GM12864 (cell line): ENCODE data around the gene D2HGDH.
"Not testable (repeated sequence)": the region's sequence is repeated elsewhere in the genome, so short reads cannot be mapped to it uniquely, and the experiment has no call there.

Source experiments
- DNase-seq: peaks from one replicate; pipeline ENCODE4 v3.0.0-alpha.2; 2011; ENCODE audit warnings: low read depth
- H3K4me3 ChIP-seq: 2 replicates; pipeline ENCODE4 v1.5.1; 2011; ENCODE audit warnings: mild to moderate bottlenecking, low read depth, low read length, control low read depth
- TF ChIP-seq, protein P1 (sequence below): IDR thresholded peaks from 2 replicates; pipeline ENCODE4 v1.5.1; 2011; ENCODE audit warnings: low read depth, mild to moderate bottlenecking, moderate library complexity, low read length, control low read depth, inconsistent platforms; ENCODE audit errors: missing control alignments

The D2HGDH gene

DNA sequence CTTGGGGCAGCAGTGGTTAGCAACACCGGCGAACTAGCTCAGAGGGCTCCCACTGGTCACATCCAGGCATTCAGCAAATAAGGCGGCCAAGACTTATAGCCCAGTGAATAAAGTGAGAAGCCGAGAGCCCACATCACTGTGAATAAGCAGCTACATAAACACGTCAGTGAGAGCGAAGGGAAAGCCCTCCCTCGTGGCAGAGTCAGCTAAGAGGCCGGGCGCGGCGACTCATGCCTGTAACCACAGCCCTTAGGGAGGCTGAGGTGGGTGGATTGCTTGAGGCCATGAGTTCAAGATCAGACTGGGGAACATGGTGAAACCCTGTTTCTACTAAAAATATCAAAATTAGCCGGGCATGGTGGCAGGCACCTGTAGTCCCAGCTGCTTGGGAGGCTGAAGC, 5.2 kb downstream of the D2HGDH start:
- no peak overlapping the region for H3K4me3 ChIP-seq
- DNase-seq = no peak
- TF ChIP-seq, protein P1, sequence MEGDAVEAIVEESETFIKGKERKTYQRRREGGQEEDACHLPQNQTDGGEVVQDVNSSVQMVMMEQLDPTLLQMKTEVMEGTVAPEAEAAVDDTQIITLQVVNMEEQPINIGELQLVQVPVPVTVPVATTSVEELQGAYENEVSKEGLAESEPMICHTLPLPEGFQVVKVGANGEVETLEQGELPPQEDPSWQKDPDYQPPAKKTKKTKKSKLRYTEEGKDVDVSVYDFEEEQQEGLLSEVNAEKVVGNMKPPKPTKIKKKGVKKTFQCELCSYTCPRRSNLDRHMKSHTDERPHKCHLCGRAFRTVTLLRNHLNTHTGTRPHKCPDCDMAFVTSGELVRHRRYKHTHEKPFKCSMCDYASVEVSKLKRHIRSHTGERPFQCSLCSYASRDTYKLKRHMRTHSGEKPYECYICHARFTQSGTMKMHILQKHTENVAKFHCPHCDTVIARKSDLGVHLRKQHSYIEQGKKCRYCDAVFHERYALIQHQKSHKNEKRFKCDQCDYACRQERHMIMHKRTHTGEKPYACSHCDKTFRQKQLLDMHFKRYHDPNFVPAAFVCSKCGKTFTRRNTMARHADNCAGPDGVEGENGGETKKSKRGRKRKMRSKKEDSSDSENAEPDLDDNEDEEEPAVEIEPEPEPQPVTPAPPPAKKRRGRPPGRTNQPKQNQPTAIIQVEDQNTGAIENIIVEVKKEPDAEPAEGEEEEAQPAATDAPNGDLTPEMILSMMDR = no peak

DNA sequence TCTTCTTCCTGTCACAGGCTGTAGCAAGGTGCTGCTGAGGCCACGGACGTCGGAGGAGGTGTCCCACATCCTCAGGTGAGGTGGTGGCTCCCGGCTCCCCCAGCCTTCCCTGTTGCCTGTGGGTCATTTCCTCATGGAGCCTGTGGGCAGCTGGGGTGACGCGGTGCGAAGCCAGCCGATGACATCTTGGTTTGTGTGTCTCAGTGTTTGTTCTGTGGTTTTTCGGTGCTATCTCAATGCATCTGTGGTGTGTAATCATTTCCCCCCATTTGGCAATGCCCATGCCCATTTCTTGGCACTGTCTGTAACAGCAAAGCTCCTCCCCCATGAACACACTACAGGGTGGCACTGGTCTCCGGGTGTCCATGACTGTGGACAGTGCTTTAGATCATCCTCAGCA, 6.6 kb downstream of the D2HGDH start:
- no peak for DNase-seq
- TF ChIP-seq, protein P1 = no peak
- no peak overlapping the region for H3K4me3 ChIP-seq

- H3K4me3 ChIP-seq = no peak overlapping the region
- DNase-seq = no peak
- TF ChIP-seq, protein P1 = no peak
Measured at GRCh38 chr2:241742320-241742939, 8.0 kb downstream of the D2HGDH start.

GRCh38 chr2:241743008-241743407, 8.6 kb downstream of the D2HGDH start:
- not testable (repeated sequence) for H3K4me3 ChIP-seq, DNase-seq

- TF ChIP-seq, protein P1 = no peak
- no peak overlapping the region for H3K4me3 ChIP-seq
- no peak for DNase-seq
Measured at GRCh38 chr2:241743620-241744019, 9.2 kb downstream of the D2HGDH start.

DNA sequence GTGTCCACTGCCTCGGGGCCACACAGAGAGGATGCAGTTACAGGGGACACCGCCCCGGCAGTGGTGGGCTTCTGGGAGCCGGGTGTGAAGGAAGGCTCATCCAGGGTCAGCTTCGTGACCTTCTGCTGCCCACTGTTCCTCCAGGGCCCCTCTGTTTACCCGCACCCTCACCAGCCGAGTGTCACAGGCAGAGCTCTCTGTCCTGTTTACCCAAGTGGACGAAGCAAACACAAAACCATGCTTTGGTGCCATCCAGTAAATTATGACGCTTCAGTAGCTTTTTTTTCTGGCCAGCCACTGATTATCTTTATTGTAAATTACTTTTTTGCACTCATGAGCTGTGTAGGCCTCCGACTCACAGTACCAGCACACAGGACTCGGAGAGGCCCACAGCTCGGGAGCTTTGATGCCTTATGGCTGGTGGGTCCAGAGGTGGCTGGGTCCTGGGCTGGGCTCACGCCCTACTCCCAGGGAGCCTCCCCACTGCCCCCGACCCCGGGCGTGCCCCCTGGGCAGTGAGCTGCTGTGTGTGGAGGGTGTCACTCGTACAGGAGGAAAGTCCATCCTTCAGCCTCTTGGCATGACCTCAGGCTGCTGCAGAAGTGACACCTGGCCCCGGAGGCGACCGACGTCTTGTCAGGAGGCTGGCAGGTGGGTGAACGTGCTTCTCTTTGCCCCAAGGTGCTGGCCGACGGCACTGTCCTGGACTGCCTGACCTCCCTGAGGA, 9.8 kb downstream of the D2HGDH start:
- TF ChIP-seq, protein P1 = no peak
- DNase-seq = no peak
- no peak overlapping the region for H3K4me3 ChIP-seq

GRCh38 chr2:241745276-241745675, 10.8 kb downstream of the D2HGDH start:
- no peak for DNase-seq
- TF ChIP-seq, protein P1 = no peak
- H3K4me3 ChIP-seq = no peak overlapping the region
